PC-9 (cell line): ENCODE results near the gene RFPL4AL1. TPM values are rescaled to one million over a fixed set of nuclear protein-coding genes. Genes with fewer than 3 reads are reported as not detected.
A peak's percentile ranks its signal among the peaks of the same experiment; 100 is the strongest.

Source experiments
- BruUV-seq: library from RNA; stranded (reverse); fragments of 400-500 nt; replicated peaks from 2 replicates; lab custom pipeline; 2021; lab: Mats Ljungman, UMichigan
- CTCF ChIA-PET: fragments of 300-600 bp; sonication (Branson Sonifier 250); formaldehyde crosslinking; loops from one replicate; lab custom pipeline; 2022; ENCODE audit warnings: antibody characterized with exemption; lab: Charles Lee
- POLR2A ChIA-PET: fragments of 300-600 bp; sonication (Branson Sonifier 250); formaldehyde crosslinking; loops from one replicate; lab custom pipeline; 2022; ENCODE audit warnings: antibody characterized with exemption; ENCODE audit not compliant: unreplicated experiment; lab: Charles Lee
- DNase-seq, 2 experiments: peaks; one replicate each; pipeline versions ENCODE4 v3.0.0 to v3.0.0-alpha.2; 2015 to 2022; ENCODE audit warnings: mixed read lengths in 1 of 2
- H2AFZ ChIP-seq: fragments of 200-600 bp; sonication (generic); 2 replicates; pipeline ENCODE4 v1.8.1; 2017; ENCODE audit warnings: antibody characterized with exemption
- H3F3A ChIP-seq: fragments of 200-600 bp; sonication (generic); 2 replicates; pipeline ENCODE4 v1.8.1; 2017; ENCODE audit warnings: antibody characterized with exemption, mild to moderate bottlenecking, low read depth; ENCODE audit not compliant: insufficient read depth
- H3K27ac ChIP-seq: fragments of 200-600 bp; sonication (generic); 2 replicates; pipeline ENCODE4 v1.6.1; 2016; ENCODE audit warnings: mixed run types
- H3K27me3 ChIP-seq: fragments of 200-600 bp; sonication (generic); 2 replicates; pipeline ENCODE4 v1.6.1; 2016; ENCODE audit warnings: low read depth, mixed run types; ENCODE audit not compliant: insufficient read depth
- H3K36me3 ChIP-seq: fragments of 200-600 bp; sonication (generic); 2 replicates; pipeline ENCODE4 v1.6.1; 2016; ENCODE audit warnings: low read depth, mixed run types
- H3K4me1 ChIP-seq: fragments of 200-600 bp; sonication (generic); replicated peaks from 2 replicates; pipeline ENCODE4 v1.6.1; 2016; ENCODE audit warnings: mixed run types; ENCODE audit not compliant: insufficient read depth
- H3K4me2 ChIP-seq: fragments of 200-600 bp; sonication (generic); 2 replicates; pipeline ENCODE4 v1.6.1; 2017; ENCODE audit warnings: mixed run types
- H3K4me3 ChIP-seq: fragments of 200-600 bp; sonication (generic); 2 replicates; pipeline ENCODE4 v1.6.1; 2016; ENCODE audit warnings: mixed run types
- H3K79me2 ChIP-seq: fragments of 200-600 bp; sonication (generic); 2 replicates; pipeline ENCODE4 v1.6.1; 2017; ENCODE audit warnings: low read depth, mixed run types
- H3K9me2 ChIP-seq: fragments of 200-600 bp; sonication (generic); 2 replicates; pipeline ENCODE4 v1.8.1; 2017; ENCODE audit warnings: mild to moderate bottlenecking; ENCODE audit not compliant: insufficient read depth
- H3K9me3 ChIP-seq: fragments of 200-600 bp; sonication (generic); 2 replicates; pipeline ENCODE4 v1.8.1; 2016; ENCODE audit warnings: low read depth; ENCODE audit not compliant: insufficient read depth
- H4K20me1 ChIP-seq: fragments of 200-600 bp; sonication (generic); 2 replicates; pipeline ENCODE4 v1.8.1; 2017; ENCODE audit not compliant: insufficient read depth
- EZH2 ChIP-seq: fragments of 200-600 bp; sonication (generic); IDR thresholded peaks from 2 replicates; pipeline ENCODE4 v1.8.0; 2017; ENCODE audit warnings: antibody characterized with exemption, low read depth
- intact Hi-C: fragments of 100-400 bp; cut with micrococcal nuclease; formaldehyde crosslinking; loops from one replicate; pipeline ENCODE4 v1.10.0; 2022; ENCODE audit not compliant: unreplicated experiment
- total RNA-seq: library from RNA; stranded (reverse); gene quantifications from 2 replicates; pipeline ENCODE4 v1.2.3, GENCODE V29; 2021
- TF ChIP-seq, protein P1 (sequence below): fragments of 200-600 bp; sonication (generic); conservative IDR thresholded peaks from 2 replicates; pipeline ENCODE4 v1.6.1; 2017; ENCODE audit warnings: mixed run types, antibody characterized with exemption, mild to moderate bottlenecking, moderate library complexity

Gene RFPL4AL1
- total RNA-seq, 1 experiment from 2014 or later, result not detected

GRCh38 chr19:55809381-55810058 is 40.6 kb downstream of the RFPL4AL1 start:
- Histone ChIP-seq H3K36me3 (no peaks in the 10 kb centered on the region), H3K4me3 (no peak overlapping the region), H3K4me1 (no peaks in the 10 kb centered on the region), H3K27me3 (peaks cover 80% of the 10 kb centered on the region), H3K79me2 (no peaks in the 10 kb centered on the region), H3F3A (no peaks in the 10 kb centered on the region), H2AFZ (peak overlapping the region; percentile 63), H4K20me1 (no peaks in the 10 kb centered on the region), H3K9me2 (no peaks in the 10 kb centered on the region), H3K9me3 (peaks cover 10% of the 10 kb centered on the region; the same call in 1 of the 2 replicates), H3K27ac (no peak overlapping the region), H3K4me2 (peak overlapping the region; percentile 41)
- CTCF ChIA-PET, result interaction anchor here (1.0 kb wide), 1 partner anchor 177 kb away, joined by 4 read pairs; no protein-coding TSS in a partner anchor
- POLR2A ChIA-PET, result interaction anchor here (0.6 kb wide), 3 partner anchors 12 to 177 kb away, joined by 3 to 4 read pairs (median 3); no protein-coding TSS in a partner anchor
- intact Hi-C loops, result no loop called here
- BruUV-seq, result no TSS peak
- DNase-seq, result peak; percentile 54 to 69
- no peak for TF ChIP-seq EZH2
- TF ChIP-seq, protein P1, sequence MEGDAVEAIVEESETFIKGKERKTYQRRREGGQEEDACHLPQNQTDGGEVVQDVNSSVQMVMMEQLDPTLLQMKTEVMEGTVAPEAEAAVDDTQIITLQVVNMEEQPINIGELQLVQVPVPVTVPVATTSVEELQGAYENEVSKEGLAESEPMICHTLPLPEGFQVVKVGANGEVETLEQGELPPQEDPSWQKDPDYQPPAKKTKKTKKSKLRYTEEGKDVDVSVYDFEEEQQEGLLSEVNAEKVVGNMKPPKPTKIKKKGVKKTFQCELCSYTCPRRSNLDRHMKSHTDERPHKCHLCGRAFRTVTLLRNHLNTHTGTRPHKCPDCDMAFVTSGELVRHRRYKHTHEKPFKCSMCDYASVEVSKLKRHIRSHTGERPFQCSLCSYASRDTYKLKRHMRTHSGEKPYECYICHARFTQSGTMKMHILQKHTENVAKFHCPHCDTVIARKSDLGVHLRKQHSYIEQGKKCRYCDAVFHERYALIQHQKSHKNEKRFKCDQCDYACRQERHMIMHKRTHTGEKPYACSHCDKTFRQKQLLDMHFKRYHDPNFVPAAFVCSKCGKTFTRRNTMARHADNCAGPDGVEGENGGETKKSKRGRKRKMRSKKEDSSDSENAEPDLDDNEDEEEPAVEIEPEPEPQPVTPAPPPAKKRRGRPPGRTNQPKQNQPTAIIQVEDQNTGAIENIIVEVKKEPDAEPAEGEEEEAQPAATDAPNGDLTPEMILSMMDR, result peak; percentile 80

DNA sequence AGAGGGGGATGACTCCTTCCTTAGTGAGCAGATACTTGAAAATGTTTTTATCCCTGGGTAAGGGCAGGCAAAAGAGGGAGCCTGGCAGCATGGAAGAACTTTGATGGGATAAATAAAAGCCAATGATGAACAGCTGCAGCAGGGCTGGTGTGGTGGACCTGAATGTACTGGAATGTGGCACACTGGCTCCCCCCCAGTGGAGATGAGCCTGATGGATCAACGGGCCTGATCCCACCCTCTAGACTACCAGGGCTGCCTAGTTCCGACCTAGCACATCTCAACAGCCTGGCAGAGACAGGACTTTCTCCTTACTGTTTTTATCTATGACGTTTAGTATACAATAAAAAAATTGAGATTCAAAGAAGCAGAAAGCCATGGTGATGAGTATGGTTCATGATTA is 42.4 kb downstream of the RFPL4AL1 start:
- H3K9me2 ChIP-seq, result no peaks in the 10 kb centered on the region
- H3K4me1 ChIP-seq, result no peaks in the 10 kb centered on the region
- no peak overlapping the region for H3K27ac ChIP-seq
- H2AFZ ChIP-seq, result no peak overlapping the region
- H3K27me3 ChIP-seq, result peaks cover 82% of the 10 kb centered on the region
- H3K4me3 ChIP-seq, result no peak overlapping the region
- BruUV-seq, result no TSS peak
- no peaks in the 10 kb centered on the region for H3K79me2 ChIP-seq
- H4K20me1 ChIP-seq, result no peaks in the 10 kb centered on the region
- no peaks in the 10 kb centered on the region for H3F3A ChIP-seq
- no peak overlapping the region for H3K4me2 ChIP-seq
- DNase-seq, result no peak
- CTCF ChIA-PET, result no interaction called here
- TF ChIP-seq, protein P1, result no peak
- TF ChIP-seq EZH2, result no peak
- intact Hi-C loops, result no loop called here
- H3K36me3 ChIP-seq, result no peaks in the 10 kb centered on the region
- H3K9me3 ChIP-seq, result peaks cover 10% of the 10 kb centered on the region; the same call in 1 of the 2 replicates
- POLR2A ChIA-PET, result no interaction called here

- Histone ChIP-seq H3K27ac (no peak overlapping the region), H3K9me3 (peaks cover 10% of the 10 kb centered on the region; the same call in 1 of the 2 replicates), H3K9me2 (no peaks in the 10 kb centered on the region), H3K4me2 (no peak overlapping the region), H4K20me1 (no peaks in the 10 kb centered on the region), H3K27me3 (peaks cover 82% of the 10 kb centered on the region), H3K4me3 (no peak overlapping the region), H3K79me2 (no peaks in the 10 kb centered on the region), H3K36me3 (no peaks in the 10 kb centered on the region), H3K4me1 (no peaks in the 10 kb centered on the region), H2AFZ (no peak overlapping the region), H3F3A (no peaks in the 10 kb centered on the region)
- TF ChIP-seq, protein P1, result no peak
- TF ChIP-seq EZH2, result no peak
- ChIA-PET CTCF (no interaction called here), POLR2A (no interaction called here)
- intact Hi-C loops, result no loop called here
- BruUV-seq, result no TSS peak
- DNase-seq, result no peak
Measured at GRCh38 chr19:55812449-55812848, 43.5 kb downstream of the RFPL4AL1 start.
